SK-N-SH treated with all-trans-retinoic acid at 6 μM for 48 hours (cell line): ENCODE measurements around the gene PIK3R1.

Experiments
- ATAC-seq: fragments of 200-7000 bp; cut with Tn5 transposase; 3 replicates; pipeline ENCODE4 v1.9.1; 2020; ENCODE audit warnings: mild to moderate bottlenecking, moderate library complexity
- ARNTL ChIP-seq: fragments of 450-650 bp; formaldehyde crosslinking; IDR thresholded peaks from 2 replicates; pipeline ENCODE4 v1.5.0; 2020; ENCODE audit warnings: low read depth, mild to moderate bottlenecking, moderate library complexity, borderline replicate concordance
- BACH2 ChIP-seq: fragments of 250-450 bp; sonication (Bioruptor Pico); IDR thresholded peaks from 2 replicates; pipeline ENCODE4 v1.9.0; 2021; ENCODE audit warnings: mild to moderate bottlenecking, borderline replicate concordance
- CREB5 ChIP-seq: fragments of 250-450 bp; sonication (Bioruptor Pico); IDR thresholded peaks from 2 replicates; pipeline ENCODE4 v1.5.1; 2020; ENCODE audit warnings: low read depth, mild to moderate bottlenecking, moderate library complexity
- GLIS3 ChIP-seq: fragments of 250-450 bp; sonication (Bioruptor Pico); IDR thresholded peaks from 2 replicates; pipeline ENCODE4 v1.5.0; 2020; ENCODE audit warnings: mild to moderate bottlenecking, moderate library complexity
- ISL1 ChIP-seq: fragments of 250-450 bp; sonication (Bioruptor Pico); IDR thresholded peaks from 2 replicates; pipeline ENCODE4 v2.1.2; 2022; ENCODE audit warnings: mild to moderate bottlenecking, moderate library complexity
- OSR1 ChIP-seq: fragments of 250-450 bp; sonication (Bioruptor Pico); IDR thresholded peaks from 2 replicates; pipeline ENCODE4 v1.8.0; 2022; ENCODE audit warnings: moderate library complexity, mild to moderate bottlenecking, inconsistent platforms
- POU6F1 ChIP-seq: fragments of 250-450 bp; sonication (Bioruptor Pico); IDR thresholded peaks from 2 replicates; pipeline ENCODE4 v1.8.0; 2021; ENCODE audit warnings: low read depth, mild to moderate bottlenecking, moderate library complexity, borderline replicate concordance
- RARB ChIP-seq: fragments of 250-450 bp; sonication (Bioruptor Pico); IDR thresholded peaks from 2 replicates; pipeline ENCODE4 v1.8.0; 2021; ENCODE audit warnings: mild to moderate bottlenecking, moderate library complexity
- SNAI2 ChIP-seq: fragments of 250-450 bp; sonication (Bioruptor Pico); IDR thresholded peaks from 2 replicates; pipeline ENCODE4 v1.5.0; 2020; ENCODE audit warnings: mild to moderate bottlenecking, moderate library complexity
- TCF4 ChIP-seq: fragments of 250-450 bp; sonication (Bioruptor Pico); IDR thresholded peaks from 2 replicates; pipeline ENCODE4 v1.8.0; 2021; ENCODE audit warnings: mild to moderate bottlenecking, moderate library complexity, borderline replicate concordance
- TOX ChIP-seq: fragments of 250-450 bp; sonication (Bioruptor Pico); IDR thresholded peaks from 2 replicates; pipeline ENCODE4 v1.8.0; 2021; ENCODE audit warnings: mild to moderate bottlenecking, moderate library complexity, borderline replicate concordance
- TSHZ2 ChIP-seq: fragments of 250-450 bp; sonication (Bioruptor Pico); IDR thresholded peaks from 2 replicates; pipeline ENCODE4 v1.5.0; 2020; ENCODE audit warnings: mild to moderate bottlenecking, moderate library complexity
- ZC3H10 ChIP-seq: fragments of 250-450 bp; sonication (Bioruptor Pico); IDR thresholded peaks from 2 replicates; pipeline ENCODE4 v1.5.1; 2021; ENCODE audit warnings: mild to moderate bottlenecking, moderate library complexity
- ZFP3 ChIP-seq: fragments of 250-450 bp; sonication (Bioruptor Pico); IDR thresholded peaks from 2 replicates; pipeline ENCODE4 v1.5.0; 2020; ENCODE audit warnings: mild to moderate bottlenecking, moderate library complexity
- ZFP30 ChIP-seq: fragments of 450-650 bp; formaldehyde crosslinking; IDR thresholded peaks from 2 replicates; pipeline ENCODE4 v1.5.0; 2022; ENCODE audit warnings: mild to moderate bottlenecking, moderate library complexity
- ZNF565 ChIP-seq: fragments of 450-650 bp; formaldehyde crosslinking; conservative IDR thresholded peaks from 2 replicates; pipeline ENCODE4 v1.5.0; 2020; ENCODE audit warnings: low read depth, mild to moderate bottlenecking, moderate library complexity
- ZNF70 ChIP-seq: fragments of 450-650 bp; formaldehyde crosslinking; IDR thresholded peaks from 2 replicates; pipeline ENCODE4 v1.5.0; 2020; ENCODE audit warnings: mild to moderate bottlenecking, moderate library complexity
- TF ChIP-seq, protein P1 (sequence below): fragments of 250-450 bp; sonication (Bioruptor Pico); IDR thresholded peaks from 2 replicates; pipeline ENCODE4 v1.8.0; 2020; ENCODE audit warnings: mild to moderate bottlenecking, moderate library complexity, borderline replicate concordance
- TF ChIP-seq, protein P2 (sequence below): fragments of 250-450 bp; sonication (Bioruptor Pico); IDR thresholded peaks from 2 replicates; pipeline ENCODE4 v1.5.1; 2021; ENCODE audit warnings: mild to moderate bottlenecking, moderate library complexity

Gene PIK3R1

GRCh38 chr5:68303754-68304420, 88.3 kb downstream of the PIK3R1 start:
- TF ChIP-seq OSR1 (CRISPR knock-in tag) (no peak), ZFP3 (CRISPR knock-in tag) (no peak), SNAI2 (CRISPR knock-in tag) (no peak), RARB (CRISPR knock-in tag) (no peak), POU6F1 (CRISPR knock-in tag) (no peak), ZFP30 (no peak), TOX (no peak), TCF4 (CRISPR knock-in tag) (no peak), TSHZ2 (no peak), ARNTL (CRISPR knock-in tag) (no peak), GLIS3 (CRISPR knock-in tag) (no peak), ZNF565 (no peak), CREB5 (CRISPR knock-in tag) (no peak), BACH2 (CRISPR knock-in tag) (no peak), ISL1 (no peak), ZNF70 (CRISPR knock-in tag) (no peak)
- TF ChIP-seq, protein P1, sequence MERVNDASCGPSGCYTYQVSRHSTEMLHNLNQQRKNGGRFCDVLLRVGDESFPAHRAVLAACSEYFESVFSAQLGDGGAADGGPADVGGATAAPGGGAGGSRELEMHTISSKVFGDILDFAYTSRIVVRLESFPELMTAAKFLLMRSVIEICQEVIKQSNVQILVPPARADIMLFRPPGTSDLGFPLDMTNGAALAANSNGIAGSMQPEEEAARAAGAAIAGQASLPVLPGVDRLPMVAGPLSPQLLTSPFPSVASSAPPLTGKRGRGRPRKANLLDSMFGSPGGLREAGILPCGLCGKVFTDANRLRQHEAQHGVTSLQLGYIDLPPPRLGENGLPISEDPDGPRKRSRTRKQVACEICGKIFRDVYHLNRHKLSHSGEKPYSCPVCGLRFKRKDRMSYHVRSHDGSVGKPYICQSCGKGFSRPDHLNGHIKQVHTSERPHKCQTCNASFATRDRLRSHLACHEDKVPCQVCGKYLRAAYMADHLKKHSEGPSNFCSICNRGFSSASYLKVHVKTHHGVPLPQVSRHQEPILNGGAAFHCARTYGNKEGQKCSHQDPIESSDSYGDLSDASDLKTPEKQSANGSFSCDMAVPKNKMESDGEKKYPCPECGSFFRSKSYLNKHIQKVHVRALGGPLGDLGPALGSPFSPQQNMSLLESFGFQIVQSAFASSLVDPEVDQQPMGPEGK (CRISPR knock-in tag), result no peak
- TF ChIP-seq, protein P2, sequence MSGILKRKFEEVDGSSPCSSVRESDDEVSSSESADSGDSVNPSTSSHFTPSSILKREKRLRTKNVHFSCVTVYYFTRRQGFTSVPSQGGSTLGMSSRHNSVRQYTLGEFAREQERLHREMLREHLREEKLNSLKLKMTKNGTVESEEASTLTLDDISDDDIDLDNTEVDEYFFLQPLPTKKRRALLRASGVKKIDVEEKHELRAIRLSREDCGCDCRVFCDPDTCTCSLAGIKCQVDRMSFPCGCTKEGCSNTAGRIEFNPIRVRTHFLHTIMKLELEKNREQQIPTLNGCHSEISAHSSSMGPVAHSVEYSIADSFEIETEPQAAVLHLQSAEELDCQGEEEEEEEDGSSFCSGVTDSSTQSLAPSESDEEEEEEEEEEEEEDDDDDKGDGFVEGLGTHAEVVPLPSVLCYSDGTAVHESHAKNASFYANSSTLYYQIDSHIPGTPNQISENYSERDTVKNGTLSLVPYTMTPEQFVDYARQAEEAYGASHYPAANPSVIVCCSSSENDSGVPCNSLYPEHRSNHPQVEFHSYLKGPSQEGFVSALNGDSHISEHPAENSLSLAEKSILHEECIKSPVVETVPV, result no peak
- peak; percentile 39 for ATAC-seq

DNA sequence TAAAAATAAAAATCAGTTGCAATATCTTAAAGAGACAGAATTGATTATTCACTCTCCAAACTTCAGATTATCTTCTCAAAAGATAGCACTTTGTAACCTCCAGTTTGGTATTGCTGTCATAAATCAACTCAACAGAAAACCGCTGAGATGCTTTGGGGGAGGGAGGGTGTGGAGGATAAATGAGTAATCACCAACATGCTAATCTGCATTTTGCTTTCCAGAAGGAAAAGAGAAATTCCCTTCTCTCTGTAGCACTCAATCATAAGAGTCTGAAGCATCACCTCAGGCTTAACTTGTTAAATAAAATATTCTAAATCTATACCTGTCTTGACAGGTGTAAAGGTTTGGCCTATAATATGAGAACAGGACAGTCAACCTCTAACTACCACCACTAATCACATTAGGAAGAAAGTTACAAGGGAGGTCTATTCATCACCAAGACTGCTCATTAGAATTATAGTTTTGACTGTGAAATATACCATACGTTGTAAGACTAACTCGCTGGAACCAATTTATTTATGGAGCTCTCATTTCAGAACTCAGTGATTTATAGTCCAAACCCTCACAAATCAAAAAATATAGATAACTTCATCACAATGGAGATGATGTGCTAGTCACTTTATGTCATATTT, 89.0 kb downstream of the PIK3R1 start:
- peak; percentile 37 for ATAC-seq
- TF ChIP-seq ZC3H10 (CRISPR knock-in tag) (peak; percentile 25; the same call in 1 of the 2 replicates), TSHZ2 (no peak), TOX (0 out of 2 replicates have a peak, but pooled peaks have one; percentile 33), ZFP30 (no peak)
